K562 (cell line): ENCODE measurements around the gene SOX30. TPM values are rescaled to one million over a fixed set of nuclear protein-coding genes. Genes with fewer than 3 reads are reported as not detected.

Source experiments
- ATAC-seq: fragments of 200-7000 bp; cut with Tn5 transposase; 3 replicates; pipeline ENCODE4 v1.9.1; 2020; ENCODE audit warnings: moderate library complexity
- BruUV-seq: library from RNA; stranded (reverse); fragments of 400-500 nt; replicated peaks from 2 replicates; lab custom pipeline; 2021; lab: Mats Ljungman, UMichigan
- CTCF ChIA-PET: fragments of 300-600 bp; formaldehyde crosslinking; extraction: SDS; loops from one replicate; lab custom pipeline; 2021; ENCODE audit warnings: low intra/inter-chr PET ratio; lab: Yijun Ruan, JAX
- POLR2A ChIA-PET: fragments of 300-600, 350-650 bp; sonication (Branson Sonifier 250); formaldehyde crosslinking; extraction: SDS; loops from one replicate; lab custom pipeline; 2021; ENCODE audit warnings: antibody characterized with exemption, inconsistent platforms; lab: Yijun Ruan, JAX
- DNase-seq, 4 experiments: peaks; one replicate each; pipeline versions ENCODE4 v3.0.0 to v3.0.0-alpha.2; 2011 to 2018; ENCODE audit warnings: low spot score in 3 of 4, mixed read lengths in 3 of 4; ENCODE audit errors: extremely low read depth in 1 of 4
- FAIRE-seq: peaks from 2 replicates; lab custom pipeline; 2011; peaks lifted over from hg19 to GRCh38; lab: Jason Lieb, UNC
- H2AFZ ChIP-seq: 2 replicates; pipeline ENCODE4 v1.6.0; 2011; ENCODE audit warnings: low read depth, low read length, control low read depth, inconsistent platforms
- H3K27ac ChIP-seq: fragments of 200-600 bp; 3 replicates; pipeline ENCODE4 v1.8.0; 2011; ENCODE audit warnings: low read depth, mild to moderate bottlenecking, control low read depth, inconsistent platforms, low read length, moderate library complexity, mixed read lengths; ENCODE audit errors: extremely low read depth
- H3K27me3 ChIP-seq, 2 experiments: fragments of 300-600 bp in 1 of 2; 2 replicates in 1 of 2; 3 replicates in 1 of 2; pipeline versions ENCODE4 v1.6.0 to v1.8.0; 2011; ENCODE audit warnings: inconsistent platforms in 2 of 2, low read length in 2 of 2, mild to moderate bottlenecking in 1 of 2, mixed read lengths in 1 of 2, moderate library complexity in 1 of 2; ENCODE audit not compliant: control insufficient read depth in 2 of 2, insufficient read depth in 2 of 2
- H3K36me3 ChIP-seq: fragments of 300-600 bp; 3 replicates; pipeline ENCODE4 v1.8.0; 2011; ENCODE audit warnings: mild to moderate bottlenecking, low read length, inconsistent platforms; ENCODE audit not compliant: control insufficient read depth, insufficient read depth
- H3K4me1 ChIP-seq, 2 experiments: fragments of 200-600 bp in 1 of 2; replicated peaks in 1 of 2; 2 replicates in 1 of 2; 3 replicates in 1 of 2; pipeline versions ENCODE4 v1.5.1 to v1.8.0; 2011; ENCODE audit warnings: inconsistent platforms in 2 of 2, low read length in 2 of 2, mild to moderate bottlenecking in 1 of 2, mixed read lengths in 1 of 2, moderate library complexity in 1 of 2; ENCODE audit not compliant: control insufficient read depth in 2 of 2, insufficient read depth in 2 of 2
- H3K4me2 ChIP-seq: 2 replicates; pipeline ENCODE4 v1.6.1; 2011; ENCODE audit warnings: low read length, control low read depth, inconsistent platforms, mixed read lengths; ENCODE audit not compliant: insufficient read depth
- H3K4me3 ChIP-seq: fragments of 200-600 bp; sonication (generic), shearing (Covaris generic); 2 replicates; pipeline ENCODE4 v1.5.1; 2016; ENCODE audit warnings: control low read depth, inconsistent platforms
- H3K79me2 ChIP-seq: fragments of 200-600 bp; 3 replicates; pipeline ENCODE4 v1.8.0; 2011; ENCODE audit warnings: low read length, inconsistent platforms; ENCODE audit not compliant: control insufficient read depth, insufficient read depth
- H3K9ac ChIP-seq, 2 experiments: 2 replicates each; pipeline versions ENCODE4 v1.6.0 to v1.6.1; 2011; ENCODE audit warnings: low read depth in 2 of 2, low read length in 2 of 2, control low read depth in 1 of 2, inconsistent platforms in 1 of 2, mild to moderate bottlenecking in 1 of 2, mixed read lengths in 1 of 2; ENCODE audit not compliant: insufficient read depth in 1 of 2
- H3K9me1 ChIP-seq: one replicate; pipeline ENCODE4 v1.6.0; 2011; ENCODE audit warnings: inconsistent platforms, mild to moderate bottlenecking, low read length, moderate library complexity; ENCODE audit not compliant: control insufficient read depth, insufficient read depth
- H3K9me3 ChIP-seq: replicated peaks from 2 replicates; pipeline ENCODE4 v1.5.1; 2011; ENCODE audit warnings: low read depth, low read length, inconsistent platforms; ENCODE audit not compliant: control insufficient read depth, insufficient read depth
- H4K20me1 ChIP-seq: replicated peaks from 2 replicates; pipeline ENCODE4 v1.6.1; 2011; ENCODE audit warnings: low read length, inconsistent platforms, mixed read lengths; ENCODE audit not compliant: control insufficient read depth, insufficient read depth
- ADNP ChIP-seq: fragments of 200-800 bp; sonication (Bioruptor generic); IDR thresholded peaks from 2 replicates; pipeline ENCODE4 v1.6.1; 2016; ENCODE audit warnings: missing genetic modification characterization, missing compliant biosample characterization
- CREB1 ChIP-seq, 2 experiments: sonication (generic) in 1 of 2; formaldehyde crosslinking in 1 of 2; IDR thresholded peaks; 2 replicates each; pipeline versions ENCODE4 v1.6.1 to v1.8.0; 2012 to 2022; ENCODE audit warnings: inconsistent platforms in 1 of 2, mild to moderate bottlenecking in 1 of 2, missing genetic modification reagents in 1 of 2, moderate library complexity in 1 of 2
- ESRRA ChIP-seq: fragments of 450-650 bp; IDR thresholded peaks from 2 replicates; pipeline ENCODE4 v1.6.1; 2014; ENCODE audit warnings: low read depth, mild to moderate bottlenecking, moderate library complexity, borderline replicate concordance
- GATAD2A ChIP-seq: fragments of 450-650 bp; IDR thresholded peaks from 2 replicates; pipeline ENCODE4 v1.6.1; 2017
- MTA3 ChIP-seq: fragments of 450-650 bp; formaldehyde crosslinking; IDR thresholded peaks from 2 replicates; pipeline ENCODE4 v1.6.1; 2017; ENCODE audit warnings: mild to moderate bottlenecking, borderline replicate concordance
- PHB2 ChIP-seq: fragments of 450-650 bp; IDR thresholded peaks from 2 replicates; pipeline ENCODE4 v1.6.1; 2017; ENCODE audit warnings: low read depth
- POLR2AphosphoS2 ChIP-seq: IDR thresholded peaks from 2 replicates; pipeline ENCODE4 v1.6.1; 2012; ENCODE audit warnings: low read length, improper control_type of control experiment
- SREBF1 ChIP-seq: fragments of 150-350 bp; IDR thresholded peaks from 2 replicates; pipeline ENCODE4 v1.6.1; 2014; ENCODE audit warnings: antibody characterized with exemption, low read depth, low read length, borderline replicate concordance
- ZBED1 ChIP-seq: IDR thresholded peaks from 2 replicates; pipeline ENCODE4 v1.6.1; 2014
- WGBS: fragments of 100-300 bp; shearing (Covaris generic); methylation state at CpG from one replicate; pipeline ENCODE4 v1.1.6; 2016; ENCODE audit warnings: low coverage, mixed read lengths; ENCODE audit not compliant: insufficient coverage; ENCODE audit errors: missing lambda C conversion rate; 5-methylcytosine and 5-hydroxymethylcytosine counted together
- in situ Hi-C: fragments of 300-500 bp; cut with MboI; formaldehyde crosslinking; loops from 4 replicates; pipeline ENCODE4 v1.15.0; 2018; ENCODE audit warnings: inconsistent platforms, mixed read lengths
- intact Hi-C: fragments of 100-400 bp; cut with micrococcal nuclease; formaldehyde crosslinking; loops from 2 replicates; pipeline ENCODE4 v1.14.2; 2022
- polyA plus RNA-seq, 8 experiments: library from polyadenylated mRNA; depleted of rRNA in 4 of 8; stranded (reverse) in 5 of 8; unstranded in 3 of 8; fragments of >200 nt; fragmentation: Nextera tagmentation in 2 of 8; fragmentation: Illumina TruSeq in 1 of 8; extraction: Ambion mirVana in 2 of 8; extraction: Trizol in 1 of 8; gene quantifications; 2 replicates each; pipeline versions ENCODE4 v1.2.1 to v1.2.3, GENCODE V29; 2011 to 2014; ENCODE audit warnings: inconsistent platforms in 1 of 8, missing spikeins in 1 of 8
- total RNA-seq, 7 experiments: library from RNA; depleted of rRNA in 6 of 7; stranded (reverse); fragments of >200 nt in 6 of 7; fragmentation: Illumina TruSeq in 2 of 7; extraction: Trizol in 2 of 7; gene quantifications; 2 replicates each; pipeline versions ENCODE4 v1.2.1 to v1.2.3, GENCODE V29; 2011 to 2021; ENCODE audit warnings: low replicate concordance in 1 of 7
- TF ChIP-seq, protein P1 (sequence below), 3 experiments: IDR thresholded peaks in 2 of 3; conservative IDR thresholded peaks in 1 of 3; 2 replicates each; pipeline ENCODE4 v1.5.1; 2011 to 2012; ENCODE audit warnings: low read length in 3 of 3, mild to moderate bottlenecking in 3 of 3, control low read depth in 2 of 3, improper control_type of control experiment in 1 of 3, inconsistent platforms in 1 of 3, low read depth in 1 of 3, mixed read lengths in 1 of 3, moderate library complexity in 1 of 3; ENCODE audit not compliant: insufficient read depth in 2 of 3
- TF ChIP-seq, protein P2 (sequence below): sonication (generic); formaldehyde crosslinking; IDR thresholded peaks from 2 replicates; pipeline ENCODE4 v1.8.1; 2023; ENCODE audit warnings: mild to moderate bottlenecking, missing genetic modification reagents

Gene SOX30
- total and polyA plus RNA-seq, 9 of the 15 experiments (the other 6 are each of a cell fraction or from before 2014, with no cell fraction given): not detected

DNA sequence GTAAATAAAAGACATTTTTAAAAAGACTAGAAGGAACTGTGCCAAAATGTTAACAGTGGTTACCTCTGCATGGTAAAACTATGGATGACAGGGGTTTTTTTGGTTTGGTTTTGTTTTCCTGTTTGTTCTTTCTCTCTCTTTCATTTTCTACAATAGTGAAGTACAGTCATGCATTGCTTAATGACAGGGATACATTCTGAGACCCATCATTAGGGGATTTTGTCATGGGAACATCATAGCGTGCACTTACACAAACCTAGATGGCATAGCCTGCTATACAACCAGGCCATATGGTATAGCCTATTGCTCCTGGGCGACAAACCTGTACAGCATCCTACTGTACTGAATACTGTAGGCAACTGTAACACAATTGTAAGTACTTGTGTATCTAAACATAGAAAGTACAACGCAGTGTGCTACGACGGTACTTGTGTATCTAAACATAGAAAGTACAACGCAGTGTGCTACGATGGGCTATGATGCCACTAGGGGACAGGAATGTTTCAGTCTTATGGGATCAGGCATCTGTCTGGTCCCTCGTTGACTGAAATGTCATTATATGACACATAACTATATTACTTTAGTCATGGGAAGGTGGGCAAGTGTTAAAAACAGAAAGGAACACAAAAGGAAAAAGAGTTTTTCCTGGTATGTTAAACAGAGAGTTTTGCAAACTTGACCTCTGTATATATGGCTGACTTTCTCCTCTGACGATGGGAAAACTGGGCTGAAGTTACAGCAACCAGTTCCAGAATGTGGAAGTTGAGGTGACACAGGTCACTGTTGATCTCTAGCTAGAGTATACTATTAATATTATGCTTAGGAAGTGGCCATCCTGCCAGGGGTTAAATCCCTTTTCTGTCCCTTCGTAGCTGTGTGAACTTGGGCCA, 69.3 kb downstream of the SOX30 start (continued):
- TF ChIP-seq PHB2 (no peak), SREBF1 (no peak), ZBED1 (no peak), ADNP (tag) (no peak), MTA3 (no peak)
- TF ChIP-seq, protein P1, sequence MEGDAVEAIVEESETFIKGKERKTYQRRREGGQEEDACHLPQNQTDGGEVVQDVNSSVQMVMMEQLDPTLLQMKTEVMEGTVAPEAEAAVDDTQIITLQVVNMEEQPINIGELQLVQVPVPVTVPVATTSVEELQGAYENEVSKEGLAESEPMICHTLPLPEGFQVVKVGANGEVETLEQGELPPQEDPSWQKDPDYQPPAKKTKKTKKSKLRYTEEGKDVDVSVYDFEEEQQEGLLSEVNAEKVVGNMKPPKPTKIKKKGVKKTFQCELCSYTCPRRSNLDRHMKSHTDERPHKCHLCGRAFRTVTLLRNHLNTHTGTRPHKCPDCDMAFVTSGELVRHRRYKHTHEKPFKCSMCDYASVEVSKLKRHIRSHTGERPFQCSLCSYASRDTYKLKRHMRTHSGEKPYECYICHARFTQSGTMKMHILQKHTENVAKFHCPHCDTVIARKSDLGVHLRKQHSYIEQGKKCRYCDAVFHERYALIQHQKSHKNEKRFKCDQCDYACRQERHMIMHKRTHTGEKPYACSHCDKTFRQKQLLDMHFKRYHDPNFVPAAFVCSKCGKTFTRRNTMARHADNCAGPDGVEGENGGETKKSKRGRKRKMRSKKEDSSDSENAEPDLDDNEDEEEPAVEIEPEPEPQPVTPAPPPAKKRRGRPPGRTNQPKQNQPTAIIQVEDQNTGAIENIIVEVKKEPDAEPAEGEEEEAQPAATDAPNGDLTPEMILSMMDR (IDR thresholded peaks at IDR 0.05 in 2 of 3, conservative IDR thresholded peaks at IDR 0.05 in 1 of 3; ENCODE audit: insufficient read depth in 2 of 3, low read depth in 1 of 3, low read length in 3 of 3): peak in 1 of 3 experiments; percentile 34; a peak in 1 of 6 replicates

DNA sequence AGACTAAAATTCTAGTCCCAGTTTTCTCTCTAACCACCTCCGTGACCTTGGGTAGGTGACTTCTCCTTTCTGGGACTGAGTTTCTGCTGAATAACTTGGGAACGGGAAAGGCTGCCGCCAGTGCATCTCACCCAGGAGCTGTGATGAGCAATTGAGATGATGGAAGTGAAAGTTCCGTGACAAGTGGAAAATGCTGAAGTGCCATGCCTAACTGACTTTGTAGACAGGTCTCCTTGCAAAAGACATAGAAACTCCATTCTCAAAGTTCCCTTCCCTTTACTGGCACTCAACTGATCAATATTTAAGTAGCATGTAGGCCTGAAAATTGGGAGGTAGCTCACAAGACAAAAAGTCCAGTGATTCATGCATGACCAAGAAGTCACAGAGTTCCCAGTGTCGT, 70.3 kb downstream of the SOX30 start:
- in situ Hi-C loops: no loop called here
- DNase-seq: no peak
- Histone ChIP-seq H2AFZ (no peak overlapping the region), H3K36me3 (no peaks in the 10 kb centered on the region), H4K20me1 (no peaks in the 10 kb centered on the region), H3K4me1 (peaks cover 0 to 3% of the 10 kb centered on the region in 2 experiments; a peak in 1 of 5 replicates), H3K79me2 (no peaks in the 10 kb centered on the region), H3K27ac (no peak overlapping the region)
- intact Hi-C loops: loop anchor here (5.0 kb wide), 1 partner anchor 135 kb away; no protein-coding TSS in a partner anchor
- TF ChIP-seq, protein P2, sequence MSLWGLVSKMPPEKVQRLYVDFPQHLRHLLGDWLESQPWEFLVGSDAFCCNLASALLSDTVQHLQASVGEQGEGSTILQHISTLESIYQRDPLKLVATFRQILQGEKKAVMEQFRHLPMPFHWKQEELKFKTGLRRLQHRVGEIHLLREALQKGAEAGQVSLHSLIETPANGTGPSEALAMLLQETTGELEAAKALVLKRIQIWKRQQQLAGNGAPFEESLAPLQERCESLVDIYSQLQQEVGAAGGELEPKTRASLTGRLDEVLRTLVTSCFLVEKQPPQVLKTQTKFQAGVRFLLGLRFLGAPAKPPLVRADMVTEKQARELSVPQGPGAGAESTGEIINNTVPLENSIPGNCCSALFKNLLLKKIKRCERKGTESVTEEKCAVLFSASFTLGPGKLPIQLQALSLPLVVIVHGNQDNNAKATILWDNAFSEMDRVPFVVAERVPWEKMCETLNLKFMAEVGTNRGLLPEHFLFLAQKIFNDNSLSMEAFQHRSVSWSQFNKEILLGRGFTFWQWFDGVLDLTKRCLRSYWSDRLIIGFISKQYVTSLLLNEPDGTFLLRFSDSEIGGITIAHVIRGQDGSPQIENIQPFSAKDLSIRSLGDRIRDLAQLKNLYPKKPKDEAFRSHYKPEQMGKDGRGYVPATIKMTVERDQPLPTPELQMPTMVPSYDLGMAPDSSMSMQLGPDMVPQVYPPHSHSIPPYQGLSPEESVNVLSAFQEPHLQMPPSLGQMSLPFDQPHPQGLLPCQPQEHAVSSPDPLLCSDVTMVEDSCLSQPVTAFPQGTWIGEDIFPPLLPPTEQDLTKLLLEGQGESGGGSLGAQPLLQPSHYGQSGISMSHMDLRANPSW (CRISPR knock-in tag): no peak
- peak; percentile 71; the same call in 1 of the 2 replicates for TF ChIP-seq ESRRA
- TF ChIP-seq POLR2AphosphoS2: no peak
- no peak for TF ChIP-seq GATAD2A
- no peak for TF ChIP-seq CREB1 (IDR thresholded peaks at IDR 0.05)
- no peak for TF ChIP-seq CREB1 (CRISPR knock-in tag; IDR thresholded peaks at IDR 0.05)
- TF ChIP-seq, all 486 proteins: peak for 1
- Histone ChIP-seq H3K9me1 (no peaks in the 10 kb centered on the region), H3K4me3 (no peak overlapping the region), H3K9me3 (no peaks in the 10 kb centered on the region), H3K27me3 (no peaks in the 10 kb centered on the region), H3K9ac (no peak overlapping the region), H3K4me2 (no peak overlapping the region)
- ChIA-PET POLR2A (interaction anchor here (0.6 kb wide), 2 partner anchors 126 to 1616 kb away, joined by 3 read pairs; no protein-coding TSS in a partner anchor), CTCF (no interaction called here)
- ATAC-seq (no peak), FAIRE-seq (no peak)
- no TSS peak for BruUV-seq
- WGBS: 48% methylated on average over 5 of the region's 5 CpGs
